Uterus (tissue), 4 donors: ENCODE measurements around the gene ETHE1. TPM values are rescaled to one million over a fixed set of nuclear protein-coding genes. Genes with fewer than 3 reads are reported as not detected.

ENCODE experiments used
- DNase-seq, 2 donors: peaks; one replicate each; pipeline ENCODE4 v3.0.0-alpha.2; 2019 to 2020
- H3K27ac ChIP-seq, 2 donors: fragments of 200-600 bp; sonication (generic); 1 replicate in 1 of 2; 2 replicates in 1 of 2; pipeline ENCODE4 v1.5.1; 2016 to 2018
- H3K27me3 ChIP-seq, 2 donors: fragments of 200-600 bp; sonication (generic); one replicate each; pipeline ENCODE4 v1.5.1; 2018 to 2019; ENCODE audit warnings: control low read depth in 1 of 2
- H3K36me3 ChIP-seq, 2 donors: fragments of 200-600 bp; sonication (generic); one replicate each; pipeline ENCODE4 v1.5.1; 2019; ENCODE audit warnings: control low read depth in 1 of 2
- H3K4me1 ChIP-seq, 2 donors: fragments of 200-600 bp; sonication (generic); one replicate each; pipeline ENCODE4 v1.5.1; 2018 to 2019; ENCODE audit warnings: control low read depth in 1 of 2
- H3K4me3 ChIP-seq, 2 donors: fragments of 200-600 bp; sonication (generic); 1 replicate in 1 of 2; 2 replicates in 1 of 2; pipeline ENCODE4 v1.5.1; 2018 to 2019; ENCODE audit warnings: mild to moderate bottlenecking in 1 of 2
- H3K9me3 ChIP-seq, 2 donors: fragments of 200-600 bp; sonication (generic); one replicate each; pipeline ENCODE4 v1.5.1; 2019; ENCODE audit warnings: control low read depth in 1 of 2
- POLR2A ChIP-seq, 2 donors: fragments of 450-650 bp; IDR thresholded peaks; one replicate each; pipeline ENCODE4 v1.6.1; 2016; ENCODE audit warnings: antibody characterized with exemption in 2 of 2, mild to moderate bottlenecking in 1 of 2, moderate library complexity in 1 of 2
- intact Hi-C: fragments of 100-400 bp; cut with DNase I; formaldehyde crosslinking; loops from one replicate; pipeline ENCODE4 v1.15.1; 2023; ENCODE audit warnings: low total_unique reads
- total RNA-seq, 4 donors: library from RNA; depleted of rRNA in 3 of 4; stranded (reverse); fragments of >200 nt in 3 of 4; gene quantifications; one replicate each; pipeline versions ENCODE4 v1.1.0 to v1.2.4, GENCODE V29; 2014 to 2023
- TF ChIP-seq, protein P1 (sequence below), 4 experiments: fragments of 200-600 bp in 2 of 4; fragments of 450-650 bp in 2 of 4; sonication (generic) in 2 of 4; IDR thresholded peaks; one replicate each; pipeline ENCODE4 v1.5.1; 2016 to 2019; ENCODE audit warnings: antibody characterized with exemption in 4 of 4, mild to moderate bottlenecking in 2 of 4, moderate library complexity in 1 of 4
- donor health status: DM: yes; HTN: yes; CAD: no.

ETHE1 gene
- total RNA-seq, 4 donors from 2014 or later: 0.77 to 29.0 (median 12.5) TPM

GRCh38 chr19:43496960-43497359 lies 30.0 kb downstream of the ETHE1 start:
- no peaks in the 10 kb centered on the region for H3K27me3 ChIP-seq
- TF ChIP-seq POLR2A (IDR thresholded peaks at IDR 0.05): no peak
- TF ChIP-seq, protein P1, sequence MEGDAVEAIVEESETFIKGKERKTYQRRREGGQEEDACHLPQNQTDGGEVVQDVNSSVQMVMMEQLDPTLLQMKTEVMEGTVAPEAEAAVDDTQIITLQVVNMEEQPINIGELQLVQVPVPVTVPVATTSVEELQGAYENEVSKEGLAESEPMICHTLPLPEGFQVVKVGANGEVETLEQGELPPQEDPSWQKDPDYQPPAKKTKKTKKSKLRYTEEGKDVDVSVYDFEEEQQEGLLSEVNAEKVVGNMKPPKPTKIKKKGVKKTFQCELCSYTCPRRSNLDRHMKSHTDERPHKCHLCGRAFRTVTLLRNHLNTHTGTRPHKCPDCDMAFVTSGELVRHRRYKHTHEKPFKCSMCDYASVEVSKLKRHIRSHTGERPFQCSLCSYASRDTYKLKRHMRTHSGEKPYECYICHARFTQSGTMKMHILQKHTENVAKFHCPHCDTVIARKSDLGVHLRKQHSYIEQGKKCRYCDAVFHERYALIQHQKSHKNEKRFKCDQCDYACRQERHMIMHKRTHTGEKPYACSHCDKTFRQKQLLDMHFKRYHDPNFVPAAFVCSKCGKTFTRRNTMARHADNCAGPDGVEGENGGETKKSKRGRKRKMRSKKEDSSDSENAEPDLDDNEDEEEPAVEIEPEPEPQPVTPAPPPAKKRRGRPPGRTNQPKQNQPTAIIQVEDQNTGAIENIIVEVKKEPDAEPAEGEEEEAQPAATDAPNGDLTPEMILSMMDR (IDR thresholded peaks at IDR 0.05): no peak
- intact Hi-C loops: no loop called here
- H3K27ac ChIP-seq: no peak overlapping the region
- H3K4me1 ChIP-seq: no peaks in the 10 kb centered on the region
- no peaks in the 10 kb centered on the region for H3K36me3 ChIP-seq
- no peak overlapping the region for H3K4me3 ChIP-seq
- DNase-seq: no peak
- H3K9me3 ChIP-seq: no peaks in the 10 kb centered on the region

GRCh38 chr19:43495082-43495481 lies 31.9 kb downstream of the ETHE1 start:
- no peaks in the 10 kb centered on the region for H3K36me3 ChIP-seq
- TF ChIP-seq, protein P1 (IDR thresholded peaks at IDR 0.05): no peak
- H3K4me1 ChIP-seq: no peaks in the 10 kb centered on the region
- no peak overlapping the region for H3K4me3 ChIP-seq
- no peaks in the 10 kb centered on the region for H3K9me3 ChIP-seq
- intact Hi-C loops: no loop called here
- DNase-seq: no peak
- H3K27me3 ChIP-seq: no peaks in the 10 kb centered on the region
- no peak overlapping the region for H3K27ac ChIP-seq

- H3K4me1 ChIP-seq: no peaks in the 10 kb centered on the region
- H3K27ac ChIP-seq: no peak overlapping the region
- intact Hi-C loops: no loop called here
- H3K4me3 ChIP-seq: no peak overlapping the region
- no peak for DNase-seq
- H3K36me3 ChIP-seq: no peaks in the 10 kb centered on the region
- H3K9me3 ChIP-seq: no peaks in the 10 kb centered on the region
- TF ChIP-seq, protein P1 (IDR thresholded peaks at IDR 0.05): no peak
- TF ChIP-seq POLR2A (IDR thresholded peaks at IDR 0.05): no peak
- no peaks in the 10 kb centered on the region for H3K27me3 ChIP-seq
Observed at GRCh38 chr19:43490759-43491158, 36.2 kb downstream of the ETHE1 start.

- Histone ChIP-seq H3K9me3 (no peaks in the 10 kb centered on the region), H3K27ac (no peak overlapping the region), H3K4me1 (no peaks in the 10 kb centered on the region), H3K36me3 (no peaks in the 10 kb centered on the region), H3K27me3 (no peaks in the 10 kb centered on the region), H3K4me3 (no peak overlapping the region)
- no peak for DNase-seq
- TF ChIP-seq, protein P1 (IDR thresholded peaks at IDR 0.05): no peak
- TF ChIP-seq POLR2A (IDR thresholded peaks at IDR 0.05): no peak
- intact Hi-C loops: no loop called here
Observed at GRCh38 chr19:43489979-43490599, 36.9 kb downstream of the ETHE1 start.

- intact Hi-C loops: no loop called here
- DNase-seq: no peak
- no peaks in the 10 kb centered on the region for H3K9me3 ChIP-seq
- H3K36me3 ChIP-seq: no peaks in the 10 kb centered on the region
- no peaks in the 10 kb centered on the region for H3K27me3 ChIP-seq
- H3K4me3 ChIP-seq: no peak overlapping the region
- H3K27ac ChIP-seq: no peak overlapping the region
- no peak for TF ChIP-seq POLR2A (IDR thresholded peaks at IDR 0.05)
- TF ChIP-seq, protein P1 (IDR thresholded peaks at IDR 0.05): no peak
- no peaks in the 10 kb centered on the region for H3K4me1 ChIP-seq
Observed at GRCh38 chr19:43489310-43489709, 37.7 kb downstream of the ETHE1 start.
